22Rv1 (cell line): ENCODE measurements around the gene NOS3.

ENCODE experiments used
- CTCF ChIP-seq: fragments of 450-650 bp; IDR thresholded peaks from 2 replicates; pipeline ENCODE4 v1.5.1; 2017; ENCODE audit warnings: mild to moderate bottlenecking
- ZFX ChIP-seq: fragments of 450-650 bp; IDR thresholded peaks from 2 replicates; pipeline ENCODE4 v1.6.1; 2017; ENCODE audit warnings: antibody characterized with exemption, borderline replicate concordance

GRCh38 chr7:150975536-150976319, 15.1 kb upstream of the NOS3 start:
- TF ChIP-seq CTCF: no peak
- TF ChIP-seq ZFX: no peak
